Skin of body (tissue), 2 donors: ENCODE data around the gene ATP9B. TPM values are rescaled to one million over a fixed set of nuclear protein-coding genes. Genes with fewer than 3 reads are reported as not detected.
"Not testable (repeated sequence)": the region's sequence is repeated elsewhere in the genome, so short reads cannot be mapped to it uniquely, and the experiment has no call there.

Experiments
- DNase-seq: peaks from one replicate; lab custom pipeline; 2025; lab: John Stamatoyannopoulos, UW
- total RNA-seq: library from RNA; depleted of rRNA; stranded (reverse); fragments of >200 nt; gene quantifications from one replicate; pipeline ENCODE4 v1.2.3, GENCODE V29; 2014

The ATP9B gene
- total RNA-seq, 1 donor from 2014 or later, result 49.0 TPM

DNA sequence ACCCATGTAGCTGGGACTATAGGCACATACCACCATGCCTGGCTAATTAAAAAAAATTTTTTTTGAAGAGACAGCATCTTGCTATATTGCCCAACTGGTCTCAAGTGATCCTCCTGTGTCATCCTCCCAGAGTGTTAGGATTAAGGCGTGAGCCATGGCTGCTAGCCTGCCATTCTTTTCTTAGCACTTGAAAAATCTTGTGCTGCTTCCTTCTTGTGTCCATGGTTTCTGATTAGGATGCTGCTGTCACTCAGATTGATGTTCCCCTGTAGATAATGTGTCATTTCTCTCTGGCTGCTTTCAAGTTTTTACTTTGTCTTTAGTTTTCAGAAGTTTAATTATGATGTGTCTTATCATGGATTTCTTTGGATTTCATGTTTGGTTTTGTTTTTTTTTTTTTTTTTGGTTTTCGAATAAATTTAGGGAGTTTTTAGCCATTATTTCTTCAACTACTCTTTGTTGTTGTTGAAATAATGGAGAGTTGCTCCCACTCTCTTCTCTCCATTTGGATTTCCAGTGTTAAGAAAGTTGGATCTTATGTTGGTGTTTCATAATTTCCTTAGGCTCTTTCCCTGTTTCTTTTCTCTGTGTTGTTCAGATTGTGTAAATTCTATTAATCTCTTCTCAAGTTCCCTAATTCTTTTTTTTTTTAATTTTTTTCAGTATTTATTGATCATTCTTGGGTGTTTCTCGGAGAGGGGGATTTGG lies 2.5 kb downstream of the ATP9B start:
- DNase-seq, result no peak

- not testable (repeated sequence) for DNase-seq
Measured at GRCh38 chr18:79072655-79073054, 3.5 kb downstream of the ATP9B start.

- no peak for DNase-seq
Measured at GRCh38 chr18:79077181-79077580, 8.0 kb downstream of the ATP9B start.

DNA sequence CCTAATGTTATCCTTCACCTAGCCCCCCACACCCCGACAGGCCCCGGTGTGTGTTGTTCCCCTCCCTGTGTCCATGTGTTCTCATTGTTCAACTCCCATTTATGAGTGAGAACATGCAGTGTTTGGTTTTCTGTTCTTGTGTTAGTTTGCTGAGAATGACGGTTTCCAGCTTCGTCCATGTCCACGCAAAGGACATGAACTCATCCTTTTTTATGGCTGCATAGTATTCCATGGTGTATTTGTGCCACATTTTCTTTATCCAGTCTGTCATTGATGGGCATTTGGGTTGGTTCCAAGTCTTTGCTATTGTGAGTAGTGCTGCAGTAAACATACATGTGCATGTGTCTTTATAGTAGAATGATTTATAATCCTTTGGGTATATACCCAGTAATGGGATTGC lies 9.6 kb downstream of the ATP9B start:
- DNase-seq, result not testable (repeated sequence)

DNA sequence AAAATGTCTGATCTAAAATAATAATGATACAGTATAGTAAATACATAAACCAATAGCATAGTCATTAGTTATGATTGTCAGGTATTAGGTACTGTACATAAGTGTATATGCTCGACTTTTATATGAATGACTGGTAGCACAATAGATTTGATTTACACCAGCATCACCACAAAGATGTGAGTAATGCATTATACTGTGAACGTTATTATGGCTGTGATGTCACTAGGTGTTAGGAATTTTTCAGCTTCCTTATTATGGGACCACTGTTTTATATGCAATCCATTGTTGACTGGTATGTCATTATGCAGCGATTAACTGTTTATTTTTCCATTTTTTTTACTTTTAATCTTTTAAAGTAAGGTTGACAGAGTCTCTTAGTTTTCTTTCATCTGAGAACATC lies 23.7 kb downstream of the ATP9B start:
- DNase-seq, result no peak

DNA sequence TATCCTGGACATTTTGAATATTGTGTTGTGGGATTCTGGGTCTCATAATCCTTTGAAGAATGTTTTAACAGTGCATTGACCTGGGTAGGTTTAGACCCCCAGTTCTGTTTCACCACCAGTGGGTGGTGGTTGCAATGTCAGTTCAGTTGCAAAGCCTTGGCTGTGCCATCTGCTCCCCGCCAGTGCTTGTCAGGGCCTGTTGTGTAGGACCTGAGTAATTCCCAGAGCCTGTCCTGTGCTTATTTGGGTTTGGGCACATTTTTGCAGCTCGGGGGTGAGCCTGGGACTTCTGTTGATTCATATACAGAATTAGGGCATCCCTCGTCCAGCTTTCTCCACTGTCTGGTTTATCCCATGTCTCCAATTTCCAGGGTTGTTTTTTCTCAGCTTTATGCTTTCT lies 24.8 kb downstream of the ATP9B start:
- no peak for DNase-seq

- DNase-seq, result no peak
Measured at GRCh38 chr18:79095216-79095615, 26.0 kb downstream of the ATP9B start.

DNA sequence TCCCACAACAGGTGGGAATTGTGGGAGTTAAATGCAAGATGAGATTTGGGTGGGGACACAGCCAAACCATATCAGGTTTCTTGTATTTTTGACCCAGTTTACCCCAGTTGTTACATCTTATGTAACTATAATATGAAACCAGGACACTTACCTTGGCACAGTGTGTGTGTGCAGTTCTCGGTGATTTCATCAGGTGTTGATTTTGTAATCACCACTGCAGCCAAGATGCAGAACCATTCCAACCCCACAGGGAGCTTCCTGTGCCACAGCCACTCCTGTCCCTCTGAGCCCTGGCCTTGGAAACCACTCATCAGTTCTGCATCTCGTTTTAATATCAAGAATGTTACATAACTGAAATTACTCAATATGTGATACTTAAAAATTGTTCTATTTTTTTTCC lies 31.8 kb downstream of the ATP9B start:
- no peak for DNase-seq

- no peak for DNase-seq
Measured at GRCh38 chr18:79102886-79103285, 33.7 kb downstream of the ATP9B start.

- no peak for DNase-seq
Measured at GRCh38 chr18:79104137-79104536, 34.9 kb downstream of the ATP9B start.

DNA sequence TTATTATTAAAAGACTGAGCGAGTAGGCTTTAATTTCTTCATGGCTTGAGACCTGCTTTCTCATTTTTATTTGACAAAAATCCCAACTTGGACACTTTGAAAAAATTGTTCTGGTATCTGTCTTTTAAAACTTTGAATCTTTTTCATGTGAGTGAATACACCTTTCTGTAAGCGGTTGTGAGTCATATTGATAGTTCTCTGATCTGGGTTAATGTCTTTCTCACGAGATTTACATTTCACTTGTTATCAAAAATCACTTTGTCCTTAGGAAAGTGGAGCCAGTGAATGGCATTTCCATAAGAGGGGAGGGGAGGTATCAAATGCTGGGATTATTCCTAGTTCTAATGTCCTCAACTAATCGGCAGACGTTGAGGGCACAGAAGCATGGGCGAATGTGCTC lies 36.3 kb downstream of the ATP9B start:
- DNase-seq, result no peak

- no peak for DNase-seq
Measured at GRCh38 chr18:79106084-79106483, 36.9 kb downstream of the ATP9B start.

DNA sequence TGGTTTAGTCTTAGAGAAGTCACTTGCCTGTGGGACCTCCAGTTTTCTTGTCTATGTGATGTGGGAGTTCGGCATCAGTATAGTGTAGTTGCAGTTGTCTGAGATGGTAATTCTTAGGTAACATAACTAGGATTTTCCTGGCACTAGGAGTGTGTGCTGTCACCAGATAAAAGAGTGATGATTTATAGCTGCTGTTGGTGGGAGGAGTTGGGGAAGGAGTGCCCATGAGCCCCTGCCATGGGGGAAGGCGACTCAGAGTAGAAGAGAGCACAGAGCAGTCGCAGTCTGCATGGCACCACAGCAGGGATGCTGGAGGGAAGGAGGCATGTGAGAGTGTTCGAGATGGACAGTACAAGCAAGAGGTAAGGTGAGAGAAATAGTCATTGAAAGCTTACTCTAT lies 38.7 kb downstream of the ATP9B start:
- DNase-seq, result no peak

DNA sequence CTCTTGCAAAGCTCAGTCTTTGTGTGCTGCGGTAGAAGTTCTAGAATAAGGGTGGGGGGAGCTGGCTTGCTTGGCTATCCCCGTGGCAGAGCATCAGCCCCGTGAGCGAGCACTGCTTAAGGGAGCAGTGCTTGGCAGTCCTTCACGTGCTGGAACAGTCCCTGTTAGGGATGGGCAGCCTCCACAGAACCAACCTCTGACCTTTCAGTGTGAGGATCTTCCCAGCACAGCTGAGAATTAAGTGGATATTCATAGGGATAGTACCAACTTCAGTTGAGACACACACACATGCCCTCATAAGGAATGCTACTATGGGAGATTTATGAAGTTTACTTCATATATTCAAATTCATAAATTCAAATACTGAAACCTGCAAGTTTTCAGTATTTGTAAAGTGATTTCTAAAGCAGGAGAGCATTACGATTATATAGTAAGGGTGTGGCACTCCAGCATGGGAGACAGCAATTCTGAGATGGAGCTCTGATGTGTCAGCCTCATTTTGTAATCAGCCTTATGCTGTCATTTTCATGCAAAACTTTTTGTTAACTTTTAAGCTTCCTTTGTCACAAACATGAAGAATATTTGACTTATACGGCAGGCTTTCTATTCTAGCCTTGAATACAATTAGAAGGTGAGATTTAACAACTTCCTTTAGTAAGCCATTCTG lies 39.5 kb downstream of the ATP9B start:
- DNase-seq, result no peak

DNA sequence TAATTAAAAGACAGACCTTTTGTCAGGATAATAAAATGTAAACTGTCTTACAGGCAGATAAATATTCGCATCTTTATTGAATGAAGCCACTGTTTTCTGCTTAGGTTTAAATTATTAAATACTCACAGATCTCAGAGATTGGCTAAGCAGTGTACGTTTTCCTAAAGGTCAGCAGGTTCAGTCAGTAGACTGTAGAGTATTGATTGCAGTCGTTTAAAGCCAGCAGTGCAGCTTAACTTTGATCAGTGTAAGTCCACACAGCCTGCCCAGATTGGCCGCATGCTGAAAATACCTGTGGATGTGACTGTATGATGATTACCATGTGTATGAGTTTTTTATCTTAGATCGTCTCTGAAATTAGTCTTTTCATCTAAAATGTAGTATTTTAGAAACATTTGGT lies 42.3 kb downstream of the ATP9B start:
- DNase-seq, result no peak

DNA sequence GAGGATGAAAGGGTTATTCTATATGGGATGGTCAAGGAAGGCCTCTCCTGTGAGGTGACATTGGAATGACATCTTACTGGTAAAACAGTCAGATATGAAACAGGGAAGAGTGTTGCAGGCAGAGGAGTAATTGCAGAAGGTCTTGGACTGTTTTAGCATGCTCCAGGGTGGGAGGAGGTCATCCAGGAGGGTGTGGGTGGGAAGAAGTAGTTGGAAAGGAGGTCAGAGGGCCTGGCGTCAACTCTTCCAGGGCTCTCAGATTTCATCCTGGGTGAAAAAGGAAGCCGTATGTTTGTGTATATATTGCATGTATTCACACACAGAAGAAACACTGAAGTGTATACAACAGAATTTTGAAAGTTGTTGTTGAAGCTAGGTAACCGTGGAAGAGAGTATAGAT lies 48.2 kb downstream of the ATP9B start:
- DNase-seq, result peak; percentile 8

- no peak for DNase-seq
Measured at GRCh38 chr18:79117788-79118187, 48.6 kb downstream of the ATP9B start.

GRCh38 chr18:79118797-79119196 lies 49.6 kb downstream of the ATP9B start:
- no peak for DNase-seq

DNA sequence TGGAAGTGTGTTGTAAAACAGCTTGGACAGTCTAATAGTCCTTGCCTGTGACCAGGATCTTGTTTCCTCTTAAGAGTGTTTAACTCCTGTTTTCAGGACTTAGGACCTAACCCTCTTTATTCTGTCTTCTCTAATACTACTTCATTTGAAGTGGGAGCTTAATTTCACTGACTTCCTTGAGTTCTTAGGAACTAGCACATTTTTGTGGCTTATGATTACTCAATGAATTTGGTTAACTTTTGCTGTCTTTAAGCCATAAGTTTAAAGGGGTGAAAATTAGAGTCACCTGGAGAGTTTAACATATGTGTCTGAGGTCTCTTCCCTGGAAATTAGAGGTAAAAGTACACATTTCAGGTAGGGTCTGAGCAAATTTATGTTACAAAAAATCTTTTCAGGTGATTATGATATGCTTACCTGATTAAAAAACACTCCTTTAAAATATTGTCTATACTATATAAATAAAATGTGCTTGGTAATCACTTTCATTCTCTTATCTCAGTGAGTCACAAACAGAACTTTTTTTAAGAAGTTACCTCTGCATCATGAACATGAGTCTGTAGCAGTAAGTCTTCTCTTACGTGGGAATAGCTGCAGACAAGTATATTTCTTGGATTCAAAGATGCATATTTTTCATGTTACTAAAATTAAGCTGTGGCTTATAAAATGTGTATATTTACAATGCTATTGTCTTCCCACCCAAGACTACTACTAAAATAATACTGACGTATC lies 52.7 kb downstream of the ATP9B start:
- no peak for DNase-seq

DNA sequence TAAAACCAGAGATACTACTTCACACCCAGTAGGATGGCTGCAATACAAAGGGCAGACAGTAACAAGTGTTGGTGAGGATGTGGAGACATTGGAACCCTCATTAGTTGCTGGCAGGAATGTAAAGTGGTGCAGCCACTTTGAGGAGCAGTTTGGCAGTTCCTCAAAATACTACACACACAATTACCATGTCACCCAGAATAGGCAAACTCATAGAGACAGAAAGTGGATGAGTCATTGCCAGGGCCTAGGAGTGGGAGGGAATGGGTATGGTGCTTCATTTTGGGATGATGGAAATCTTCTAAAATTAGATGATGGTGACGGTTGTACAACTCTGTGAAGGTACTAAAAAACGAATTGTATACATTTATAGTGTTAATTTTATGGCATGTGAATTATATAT lies 54.8 kb downstream of the ATP9B start:
- DNase-seq, result no peak

GRCh38 chr18:79129120-79129519 lies 59.9 kb downstream of the ATP9B start:
- no peak for DNase-seq

- no peak for DNase-seq
Measured at GRCh38 chr18:79133724-79134123, 64.5 kb downstream of the ATP9B start.

DNA sequence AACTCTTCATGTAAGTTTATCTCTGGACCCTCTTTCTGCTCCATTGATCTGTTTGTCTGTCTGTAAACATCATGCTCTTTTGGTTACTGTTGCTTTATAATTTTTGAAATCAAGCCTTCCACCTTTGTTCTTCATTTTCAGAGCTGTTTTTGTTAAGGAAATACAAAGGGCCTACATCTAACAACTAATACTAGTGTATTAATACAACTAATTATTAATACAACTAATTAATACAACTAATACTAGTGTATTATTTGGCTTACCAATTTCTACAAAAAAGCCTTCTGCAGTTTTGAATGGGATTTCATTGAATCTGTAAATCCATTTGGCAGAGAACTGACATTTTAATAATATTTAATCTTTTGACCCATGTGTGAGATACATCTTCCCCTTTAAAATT lies 66.7 kb downstream of the ATP9B start:
- DNase-seq, result no peak
